GM18868 (cell line): ENCODE results near the gene LCE3C.
"Not testable (repeated sequence)": the region's sequence is repeated elsewhere in the genome, so short reads cannot be mapped to it uniquely, and the experiment has no call there.

ENCODE experiments used
- ATAC-seq: cut with Tn5 transposase; IDR thresholded peaks from one replicate; pipeline ENCODE4 v1.9.1; 2021; ENCODE audit warnings: mild to moderate bottlenecking, moderate library complexity; ENCODE audit not compliant: unreplicated experiment

LCE3C gene

GRCh38 chr1:152599934-152600333 is at the start of gene LCE3C:
TSS of gene LCE3C (plus strand) at chr1:152600234. CDS start at chr1:152600732, 498 bp downstream.
- no peak for ATAC-seq

- no peak for ATAC-seq
Measured at GRCh38 chr1:152565115-152565514, 34.9 kb upstream of the LCE3C start.

- no peak for ATAC-seq
Measured at GRCh38 chr1:152565535-152566215, 34.4 kb upstream of the LCE3C start.

GRCh38 chr1:152566681-152567080 is 33.4 kb upstream of the LCE3C start, which contains the start of gene LCE3E:
TSS of gene LCE3E (minus strand) at chr1:152566780. CDS start at chr1:152566208, 572 bp downstream.
- no peak for ATAC-seq

GRCh38 chr1:152577168-152577567 is 22.9 kb upstream of the LCE3C start:
- ATAC-seq, result peak; percentile 64

GRCh38 chr1:152579526-152579925 is 20.5 kb upstream of the LCE3C start:
- ATAC-seq, result not testable (repeated sequence)

- no peak for ATAC-seq
Measured at GRCh38 chr1:152580433-152580832, 19.6 kb upstream of the LCE3C start, which contains the start of gene LCE3D. TSS of gene LCE3D (minus strand) at chr1:152580516. CDS start at chr1:152579936, 580 bp downstream.

GRCh38 chr1:152582647-152583046 is 17.4 kb upstream of the LCE3C start:
- ATAC-seq, result no peak

GRCh38 chr1:152585586-152585985 is 14.4 kb upstream of the LCE3C start:
- no peak for ATAC-seq

GRCh38 chr1:152596986-152597385 is 3.0 kb upstream of the LCE3C start:
- ATAC-seq, result no peak

- ATAC-seq, result no peak
Measured at GRCh38 chr1:152613511-152613910, 13.5 kb downstream of the LCE3C start, which contains the start of gene LCE3B. TSS of gene LCE3B (plus strand) at chr1:152613811. CDS start at chr1:152613811, 0 bp downstream.

- no peak for ATAC-seq
Measured at GRCh38 chr1:152621993-152622392, 22.0 kb downstream of the LCE3C start.

- ATAC-seq, result no peak
Measured at GRCh38 chr1:152622803-152623202, 22.8 kb downstream of the LCE3C start, which contains the start of gene LCE3A. TSS of gene LCE3A (minus strand) at chr1:152623103. CDS start at chr1:152623103, 0 bp downstream.

- no peak for ATAC-seq
Measured at GRCh38 chr1:152623203-152623844, 23.3 kb downstream of the LCE3C start.

GRCh38 chr1:152626744-152627143 is 26.7 kb downstream of the LCE3C start:
- no peak for ATAC-seq

- no peak for ATAC-seq
Measured at GRCh38 chr1:152630596-152630995, 30.6 kb downstream of the LCE3C start.

- ATAC-seq, result no peak
Measured at GRCh38 chr1:152640351-152640750, 40.3 kb downstream of the LCE3C start.

GRCh38 chr1:152643945-152644344 is 43.9 kb downstream of the LCE3C start:
- no peak for ATAC-seq

GRCh38 chr1:152645146-152645545 is 45.1 kb downstream of the LCE3C start:
- ATAC-seq, result no peak

GRCh38 chr1:152646656-152647055 is 46.6 kb downstream of the LCE3C start:
- no peak for ATAC-seq
